Right lung (tissue), 5 donors: Measurements from ENCODE around the gene PLXDC1. TPM values are rescaled to one million over a fixed set of nuclear protein-coding genes. Genes with fewer than 3 reads are reported as not detected.
"Not testable (repeated sequence)": the region's sequence is repeated elsewhere in the genome, so short reads cannot be mapped to it uniquely, and the experiment has no call there.

Experiments
- DNase-seq, 2 donors: peaks; one replicate each; pipeline ENCODE4 v3.0.0-alpha.2; 2013
- polyA plus RNA-seq, 5 donors: library from polyadenylated mRNA; unstranded; fragments of 120-200 nt; gene quantifications; one replicate each; pipeline versions ENCODE4 v1.2.1 to v1.2.3, GENCODE V29; 2013; ENCODE audit warnings: inconsistent platforms in 1 of 5, low replicate concordance in 1 of 5; ENCODE audit not compliant: insufficient read length in 5 of 5, insufficient read depth in 1 of 5

Gene PLXDC1
- polyA plus RNA-seq, 5 donors = 5.4 to 8.7 (median 6.1) TPM

GRCh38 chr17:39126436-39126835 is 25.0 kb downstream of the PLXDC1 start:
- peak; percentile 38 to 51 for DNase-seq

GRCh38 chr17:39125143-39125875 is 26.1 kb downstream of the PLXDC1 start:
- no peak for DNase-seq

GRCh38 chr17:39123627-39124026 is 27.8 kb downstream of the PLXDC1 start:
- DNase-seq = no peak

- DNase-seq = no peak
Observed at GRCh38 chr17:39122991-39123390, 28.4 kb downstream of the PLXDC1 start.

GRCh38 chr17:39121919-39122318 is 29.5 kb downstream of the PLXDC1 start:
- not testable (repeated sequence) for DNase-seq

- DNase-seq = no peak
Observed at GRCh38 chr17:39118674-39119419, 32.6 kb downstream of the PLXDC1 start.

- DNase-seq = no peak
Observed at GRCh38 chr17:39116224-39116623, 35.2 kb downstream of the PLXDC1 start.

- DNase-seq = no peak
Observed at GRCh38 chr17:39115135-39115534, 36.3 kb downstream of the PLXDC1 start.

- no peak for DNase-seq
Observed at GRCh38 chr17:39114723-39115122, 36.7 kb downstream of the PLXDC1 start.

- no peak for DNase-seq
Observed at GRCh38 chr17:39113871-39114270, 37.6 kb downstream of the PLXDC1 start.

GRCh38 chr17:39110435-39111136 is 40.9 kb downstream of the PLXDC1 start:
- no peak for DNase-seq

GRCh38 chr17:39108461-39109375 is 42.7 kb downstream of the PLXDC1 start:
- no peak for DNase-seq

- no peak for DNase-seq
Observed at GRCh38 chr17:39107973-39108372, 43.5 kb downstream of the PLXDC1 start.

- DNase-seq = no peak
Observed at GRCh38 chr17:39107155-39107554, 44.3 kb downstream of the PLXDC1 start.

GRCh38 chr17:39105705-39106104 is 45.7 kb downstream of the PLXDC1 start:
- no peak for DNase-seq

GRCh38 chr17:39104657-39105056 is 46.8 kb downstream of the PLXDC1 start:
- DNase-seq = no peak

GRCh38 chr17:39104046-39104445 is 47.4 kb downstream of the PLXDC1 start:
- no peak for DNase-seq

GRCh38 chr17:39101091-39101490 is 50.3 kb downstream of the PLXDC1 start:
- DNase-seq = no peak

- no peak for DNase-seq
Observed at GRCh38 chr17:39100530-39100929, 50.9 kb downstream of the PLXDC1 start.

GRCh38 chr17:39099663-39100286 is 51.7 kb downstream of the PLXDC1 start:
- peak; percentile 86 to 88 for DNase-seq

GRCh38 chr17:39098588-39098987 is 52.8 kb downstream of the PLXDC1 start:
- DNase-seq = no peak
